ENCODE results near the gene SMYD3.

SMYD3 gene

DNA sequence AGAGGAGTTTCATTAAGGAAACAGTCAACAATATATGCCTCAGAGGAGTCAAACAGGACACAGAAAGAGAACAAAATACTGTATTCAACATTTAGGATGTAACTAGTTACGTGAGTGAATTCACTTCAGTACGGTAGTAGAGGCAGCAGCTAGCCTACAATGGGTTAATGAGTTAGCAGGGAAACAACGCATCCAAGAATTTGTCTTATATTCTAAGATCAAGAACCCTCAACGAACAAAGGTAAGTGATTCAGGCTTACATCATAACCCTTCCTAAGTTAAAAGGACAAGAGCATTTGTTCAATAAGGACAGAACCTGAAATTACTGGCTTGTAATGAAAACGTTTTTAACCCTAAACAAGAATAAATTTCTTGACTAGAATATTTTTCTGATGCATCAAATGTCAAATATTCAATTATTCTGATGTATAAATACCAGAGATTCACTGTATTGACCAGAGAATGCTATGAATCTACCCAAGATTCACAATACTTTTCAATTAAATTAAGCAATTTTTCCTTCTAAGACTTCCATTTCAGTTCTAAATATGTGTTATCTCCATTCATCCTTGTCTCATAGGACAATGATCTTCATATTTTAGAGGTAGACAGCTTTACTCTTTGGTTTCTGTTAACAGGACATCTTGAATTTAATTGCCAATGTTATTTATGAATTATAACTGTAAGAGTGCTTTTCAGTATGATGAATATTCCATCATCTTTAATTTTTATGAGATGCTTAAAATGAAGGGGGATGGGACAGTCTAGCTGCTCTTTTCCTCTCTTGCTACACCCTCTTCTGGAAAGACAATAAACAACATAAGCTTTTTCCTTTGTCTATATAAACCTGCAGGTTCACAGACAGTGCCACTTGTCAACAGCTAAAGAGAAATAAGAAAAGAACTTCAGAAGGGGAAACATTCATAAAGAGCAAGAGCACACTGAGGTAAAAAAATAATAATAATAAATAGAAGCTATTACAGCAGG, 209.5 kb downstream of the SMYD3 start:
- Histone ChIP-seq H3K4me3 (replicated peaks; ENCODE audit: low read depth, low read length) (no peak overlapping the region), H3K36me3 (ENCODE audit: control insufficient read depth, insufficient read depth, low read length) (no peaks in the 10 kb centered on the region), H3K27me3 (replicated peaks; ENCODE audit: control insufficient read depth, insufficient read depth, low read length) (no peaks in the 10 kb centered on the region)
- TF ChIP-seq, protein P1, sequence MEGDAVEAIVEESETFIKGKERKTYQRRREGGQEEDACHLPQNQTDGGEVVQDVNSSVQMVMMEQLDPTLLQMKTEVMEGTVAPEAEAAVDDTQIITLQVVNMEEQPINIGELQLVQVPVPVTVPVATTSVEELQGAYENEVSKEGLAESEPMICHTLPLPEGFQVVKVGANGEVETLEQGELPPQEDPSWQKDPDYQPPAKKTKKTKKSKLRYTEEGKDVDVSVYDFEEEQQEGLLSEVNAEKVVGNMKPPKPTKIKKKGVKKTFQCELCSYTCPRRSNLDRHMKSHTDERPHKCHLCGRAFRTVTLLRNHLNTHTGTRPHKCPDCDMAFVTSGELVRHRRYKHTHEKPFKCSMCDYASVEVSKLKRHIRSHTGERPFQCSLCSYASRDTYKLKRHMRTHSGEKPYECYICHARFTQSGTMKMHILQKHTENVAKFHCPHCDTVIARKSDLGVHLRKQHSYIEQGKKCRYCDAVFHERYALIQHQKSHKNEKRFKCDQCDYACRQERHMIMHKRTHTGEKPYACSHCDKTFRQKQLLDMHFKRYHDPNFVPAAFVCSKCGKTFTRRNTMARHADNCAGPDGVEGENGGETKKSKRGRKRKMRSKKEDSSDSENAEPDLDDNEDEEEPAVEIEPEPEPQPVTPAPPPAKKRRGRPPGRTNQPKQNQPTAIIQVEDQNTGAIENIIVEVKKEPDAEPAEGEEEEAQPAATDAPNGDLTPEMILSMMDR (IDR thresholded peaks at IDR 0.05; ENCODE audit: insufficient read depth, low read length, poor library complexity, severe bottlenecking) = no peak
- DNase-seq (ENCODE audit: extremely low read depth, insufficient read length) = no peak

DNA sequence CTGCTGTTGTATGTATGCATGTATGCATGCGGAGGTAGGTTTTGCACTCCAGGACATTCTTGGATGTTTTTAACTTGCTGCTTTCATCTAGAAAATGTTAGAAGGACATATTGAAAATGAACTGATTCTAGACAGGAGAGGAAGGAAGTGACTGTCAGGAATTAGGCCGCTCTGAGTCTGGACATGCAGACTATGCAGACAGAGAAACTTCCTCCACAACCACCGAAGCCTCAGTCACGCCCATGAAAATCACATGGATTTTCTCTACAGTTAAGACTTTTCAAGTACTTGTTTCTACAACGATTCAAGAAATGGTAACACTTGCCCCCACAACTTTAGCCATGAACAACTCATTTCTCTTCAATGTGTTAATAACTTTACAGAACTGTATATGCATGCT, 211.1 kb downstream of the SMYD3 start:
- TF ChIP-seq, protein P1 (IDR thresholded peaks at IDR 0.05; ENCODE audit: insufficient read depth, low read length, poor library complexity, severe bottlenecking) = no peak
- Histone ChIP-seq H3K27me3 (replicated peaks; ENCODE audit: control insufficient read depth, insufficient read depth, low read length) (no peaks in the 10 kb centered on the region), H3K4me3 (replicated peaks; ENCODE audit: low read depth, low read length) (no peak overlapping the region), H3K36me3 (ENCODE audit: control insufficient read depth, insufficient read depth, low read length) (no peaks in the 10 kb centered on the region)
- no peak for DNase-seq (ENCODE audit: extremely low read depth, insufficient read length)

DNA sequence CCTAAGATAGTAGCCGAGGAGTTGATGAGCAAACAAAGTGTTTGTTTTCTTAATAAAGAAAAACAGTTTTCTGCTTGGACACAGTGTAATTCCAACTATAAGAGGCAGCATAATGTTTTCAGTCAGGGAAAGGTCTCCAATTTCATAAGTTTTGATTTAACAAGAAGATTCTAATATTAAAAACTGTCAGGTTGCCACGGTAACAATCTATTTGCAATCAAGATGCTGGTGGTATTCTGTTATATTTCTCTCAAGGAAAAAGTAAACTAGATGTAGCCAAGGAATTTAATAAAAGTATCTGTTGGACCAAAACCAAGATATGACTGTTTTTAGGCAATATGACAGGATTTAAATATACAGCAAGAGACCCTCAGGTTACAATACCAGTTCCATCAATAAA, 211.7 kb downstream of the SMYD3 start:
- TF ChIP-seq, protein P1 (IDR thresholded peaks at IDR 0.05; ENCODE audit: insufficient read depth, low read length, poor library complexity, severe bottlenecking) = no peak
- no peak for DNase-seq (ENCODE audit: extremely low read depth, insufficient read length)
- no peak overlapping the region for H3K4me3 ChIP-seq (replicated peaks; ENCODE audit: low read depth, low read length)
- no peaks in the 10 kb centered on the region for H3K36me3 ChIP-seq (ENCODE audit: control insufficient read depth, insufficient read depth, low read length)
- H3K27me3 ChIP-seq (replicated peaks; ENCODE audit: control insufficient read depth, insufficient read depth, low read length) = no peaks in the 10 kb centered on the region

DNA sequence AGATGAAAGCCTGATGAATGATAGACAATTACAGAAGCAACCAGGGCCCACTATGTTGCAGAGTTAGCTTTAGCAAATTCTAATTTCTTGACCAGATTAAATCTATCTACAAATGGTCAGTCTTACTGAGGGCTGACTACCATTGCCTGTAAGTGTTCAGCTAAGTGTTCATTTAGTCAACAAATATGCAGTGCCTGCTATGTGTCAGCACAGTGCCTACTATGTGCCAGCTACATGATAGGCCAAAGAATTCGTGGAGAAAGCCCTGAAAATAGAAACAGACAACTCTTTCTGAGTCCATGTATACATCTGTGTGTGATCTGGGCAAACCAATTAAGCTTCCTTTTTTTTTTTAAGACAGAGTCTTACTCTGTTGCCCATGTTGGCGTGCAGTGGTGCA, 212.8 kb downstream of the SMYD3 start:
- TF ChIP-seq, protein P1 (IDR thresholded peaks at IDR 0.05; ENCODE audit: insufficient read depth, low read length, poor library complexity, severe bottlenecking) = no peak
- no peak for DNase-seq (ENCODE audit: extremely low read depth, insufficient read length)
- Histone ChIP-seq H3K4me3 (replicated peaks; ENCODE audit: low read depth, low read length) (no peak overlapping the region), H3K36me3 (ENCODE audit: control insufficient read depth, insufficient read depth, low read length) (no peaks in the 10 kb centered on the region), H3K27me3 (replicated peaks; ENCODE audit: control insufficient read depth, insufficient read depth, low read length) (no peaks in the 10 kb centered on the region)

DNA sequence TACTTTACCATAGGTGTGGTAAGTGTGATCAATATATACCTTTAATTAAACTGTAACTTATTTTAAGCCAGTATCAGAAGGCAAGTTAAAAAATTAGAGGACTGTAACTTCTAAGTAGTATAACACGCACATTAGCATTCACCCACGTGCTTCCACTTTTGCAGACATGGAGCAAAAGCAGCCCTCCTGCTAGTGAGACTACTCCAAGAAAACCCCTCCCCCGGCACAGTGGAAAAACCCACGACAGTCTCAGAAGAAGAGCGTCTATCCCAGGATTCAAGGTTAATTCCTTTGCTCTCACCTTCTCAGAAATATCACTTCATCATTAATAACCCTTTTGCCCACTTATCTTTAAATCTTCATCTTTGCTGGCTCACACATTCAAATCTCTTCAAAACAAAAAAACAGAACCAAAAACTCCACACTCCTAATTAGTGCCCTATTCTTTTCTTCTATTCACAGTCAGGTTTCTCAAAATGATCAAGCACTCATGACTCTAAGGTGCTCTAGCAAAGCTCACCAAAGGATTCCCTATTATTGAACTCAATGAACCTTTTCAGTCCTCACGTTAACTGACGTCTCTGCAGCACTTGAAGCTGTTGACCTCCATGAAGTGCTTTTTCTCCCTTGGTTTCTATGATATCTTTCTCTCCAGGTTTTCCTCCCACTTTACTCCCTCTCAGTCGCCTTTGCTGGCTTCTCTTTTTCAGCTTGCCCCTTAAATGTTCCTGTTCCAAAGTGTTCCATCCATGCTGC, 213.5 kb downstream of the SMYD3 start:
- no peaks in the 10 kb centered on the region for H3K36me3 ChIP-seq (ENCODE audit: control insufficient read depth, insufficient read depth, low read length)
- TF ChIP-seq, protein P1 (IDR thresholded peaks at IDR 0.05; ENCODE audit: insufficient read depth, low read length, poor library complexity, severe bottlenecking) = no peak
- no peak overlapping the region for H3K4me3 ChIP-seq (replicated peaks; ENCODE audit: low read depth, low read length)
- DNase-seq (ENCODE audit: extremely low read depth, insufficient read length) = no peak
- H3K27me3 ChIP-seq (replicated peaks; ENCODE audit: control insufficient read depth, insufficient read depth, low read length) = no peaks in the 10 kb centered on the region

Measured in GM06990 (cell line).